Measurements from ENCODE around the gene GPS2. TPM values are rescaled to one million over a fixed set of nuclear protein-coding genes. Genes with fewer than 3 reads are reported as not detected.

GPS2 gene
- total RNA-seq, 4 donors from 2014 or later, result 36.1 to 108 (median 57.3) TPM

DNA sequence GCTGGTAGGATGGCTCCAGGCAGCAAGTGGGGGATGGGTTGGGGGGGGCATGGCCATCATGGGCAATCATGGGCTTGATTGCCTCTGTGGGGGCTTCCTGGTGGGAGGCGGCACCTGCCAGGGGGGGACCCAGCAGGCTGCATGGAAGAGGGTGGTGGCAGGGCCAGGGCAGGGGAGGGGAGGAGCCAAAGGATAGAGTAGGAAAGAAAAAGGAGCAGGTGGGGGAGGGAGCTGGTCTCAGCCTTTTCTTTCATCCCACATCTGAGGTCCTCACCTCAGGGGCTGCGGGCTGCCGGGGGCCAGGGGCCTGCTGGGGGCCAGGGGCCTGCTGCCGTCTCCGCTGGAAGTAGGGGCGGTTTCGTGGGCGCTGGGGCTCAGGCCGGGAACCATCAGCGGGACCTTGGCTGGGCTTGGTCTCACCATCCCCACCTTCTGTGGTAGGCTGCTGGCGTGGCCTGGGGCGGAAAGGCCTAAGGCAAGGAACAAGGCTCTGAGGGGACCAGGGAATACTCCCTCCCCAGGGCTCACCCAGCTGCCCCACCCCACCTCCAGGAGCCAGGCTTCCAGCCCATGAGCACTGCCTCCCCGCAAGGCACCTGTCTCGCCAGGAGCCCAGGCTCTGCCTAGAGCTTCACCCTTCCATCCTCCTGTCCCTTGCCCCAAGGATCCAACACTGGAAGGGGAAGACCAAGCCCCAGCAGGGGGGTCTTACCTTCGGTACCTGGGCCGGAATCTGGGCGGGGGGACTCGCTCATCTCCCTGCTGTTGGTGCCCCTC is 25.7 kb downstream of the GPS2 start:
- 81 to 86% methylated on average over 14 to 17 of the region's 18 CpGs for WGBS, 2 donors
- DNase-seq (ENCODE audit: low spot score in 2 of 2), result no peak
- H3K27me3 ChIP-seq, result peaks cover 0 to 77% of the 10 kb centered on the region in 2 donors
- no peaks in the 10 kb centered on the region for H3K9me3 ChIP-seq
- H3K27ac ChIP-seq, result no peak overlapping the region
- no peak for TF ChIP-seq POLR2A (IDR thresholded peaks at IDR 0.05)
- no peak for TF ChIP-seq EP300 (IDR thresholded peaks at IDR 0.05)
- TF ChIP-seq, protein P1, sequence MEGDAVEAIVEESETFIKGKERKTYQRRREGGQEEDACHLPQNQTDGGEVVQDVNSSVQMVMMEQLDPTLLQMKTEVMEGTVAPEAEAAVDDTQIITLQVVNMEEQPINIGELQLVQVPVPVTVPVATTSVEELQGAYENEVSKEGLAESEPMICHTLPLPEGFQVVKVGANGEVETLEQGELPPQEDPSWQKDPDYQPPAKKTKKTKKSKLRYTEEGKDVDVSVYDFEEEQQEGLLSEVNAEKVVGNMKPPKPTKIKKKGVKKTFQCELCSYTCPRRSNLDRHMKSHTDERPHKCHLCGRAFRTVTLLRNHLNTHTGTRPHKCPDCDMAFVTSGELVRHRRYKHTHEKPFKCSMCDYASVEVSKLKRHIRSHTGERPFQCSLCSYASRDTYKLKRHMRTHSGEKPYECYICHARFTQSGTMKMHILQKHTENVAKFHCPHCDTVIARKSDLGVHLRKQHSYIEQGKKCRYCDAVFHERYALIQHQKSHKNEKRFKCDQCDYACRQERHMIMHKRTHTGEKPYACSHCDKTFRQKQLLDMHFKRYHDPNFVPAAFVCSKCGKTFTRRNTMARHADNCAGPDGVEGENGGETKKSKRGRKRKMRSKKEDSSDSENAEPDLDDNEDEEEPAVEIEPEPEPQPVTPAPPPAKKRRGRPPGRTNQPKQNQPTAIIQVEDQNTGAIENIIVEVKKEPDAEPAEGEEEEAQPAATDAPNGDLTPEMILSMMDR (IDR thresholded peaks at IDR 0.05), result no peak
- H3K4me3 ChIP-seq, result no peak overlapping the region
- H3K4me1 ChIP-seq, result peaks cover 0 to 16% (median 3%) of the 10 kb centered on the region in 4 donors
- H3K36me3 ChIP-seq, result no peaks in the 10 kb centered on the region

DNA sequence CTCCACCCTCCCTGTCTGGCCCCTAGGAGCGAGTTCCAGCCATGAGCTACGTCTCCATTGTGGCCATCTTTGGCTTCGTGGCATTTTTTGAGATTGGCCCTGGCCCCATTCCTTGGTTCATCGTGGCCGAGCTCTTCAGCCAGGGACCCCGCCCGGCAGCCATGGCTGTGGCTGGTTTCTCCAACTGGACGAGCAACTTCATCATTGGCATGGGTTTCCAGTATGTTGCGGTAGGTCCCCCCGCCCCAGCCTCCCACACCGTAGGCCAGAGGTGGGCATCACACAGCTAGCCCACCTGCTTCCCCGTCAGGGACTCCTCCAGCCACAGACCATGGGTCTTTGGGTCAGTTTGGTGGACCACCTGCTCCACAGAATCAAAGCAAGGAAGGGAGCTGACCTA is 29.5 kb downstream of the GPS2 start:
- H3K27ac ChIP-seq, result no peak overlapping the region
- H3K4me3 ChIP-seq, result no peak overlapping the region
- peaks cover 0 to 21% (median 12%) of the 10 kb centered on the region in 4 donors for H3K4me1 ChIP-seq
- TF ChIP-seq EP300 (IDR thresholded peaks at IDR 0.05) (no peak), POLR2A (IDR thresholded peaks at IDR 0.05) (no peak)
- TF ChIP-seq, protein P1 (IDR thresholded peaks at IDR 0.05), result no peak
- H3K36me3 ChIP-seq, result no peaks in the 10 kb centered on the region
- H3K9me3 ChIP-seq, result no peaks in the 10 kb centered on the region
- WGBS, 2 donors, result 91 to 93% methylated on average over 12 of the region's 12 CpGs
- H3K27me3 ChIP-seq, result peaks cover 0 to 62% of the 10 kb centered on the region in 2 donors
- no peak for DNase-seq (ENCODE audit: low spot score in 2 of 2)

DNA sequence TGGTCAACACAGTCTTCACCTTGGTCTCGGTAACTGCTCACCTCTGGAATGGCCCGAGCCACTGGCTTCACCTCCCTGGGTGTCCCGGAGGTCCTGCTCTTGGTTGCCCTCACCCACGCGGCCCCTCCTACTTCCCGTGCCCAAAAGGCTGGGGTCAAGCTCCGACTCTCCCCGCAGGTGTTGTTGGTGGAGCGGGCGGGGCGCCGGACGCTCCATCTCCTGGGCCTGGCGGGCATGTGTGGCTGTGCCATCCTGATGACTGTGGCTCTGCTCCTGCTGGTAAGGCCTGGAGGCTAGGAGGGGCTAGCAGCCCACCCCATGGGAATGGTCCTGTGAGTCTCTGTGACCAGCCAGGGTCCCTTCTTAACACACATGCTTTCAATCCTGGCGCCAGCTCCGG is 30.2 kb downstream of the GPS2 start:
- no peak for DNase-seq (ENCODE audit: low spot score in 2 of 2)
- Histone ChIP-seq H3K27me3 (peaks cover 0 to 54% of the 10 kb centered on the region in 2 donors), H3K4me1 (peaks cover 0 to 27% (median 13%) of the 10 kb centered on the region in 4 donors), H3K4me3 (no peak overlapping the region), H3K36me3 (no peaks in the 10 kb centered on the region), H3K27ac (no peak overlapping the region), H3K9me3 (no peaks in the 10 kb centered on the region)
- 88 to 96% methylated on average over 13 to 14 of the region's 16 CpGs for WGBS, 2 donors
- TF ChIP-seq POLR2A (IDR thresholded peaks at IDR 0.05), result no peak
- TF ChIP-seq EP300 (IDR thresholded peaks at IDR 0.05), result no peak
- TF ChIP-seq, protein P1 (IDR thresholded peaks at IDR 0.05), result no peak

DNA sequence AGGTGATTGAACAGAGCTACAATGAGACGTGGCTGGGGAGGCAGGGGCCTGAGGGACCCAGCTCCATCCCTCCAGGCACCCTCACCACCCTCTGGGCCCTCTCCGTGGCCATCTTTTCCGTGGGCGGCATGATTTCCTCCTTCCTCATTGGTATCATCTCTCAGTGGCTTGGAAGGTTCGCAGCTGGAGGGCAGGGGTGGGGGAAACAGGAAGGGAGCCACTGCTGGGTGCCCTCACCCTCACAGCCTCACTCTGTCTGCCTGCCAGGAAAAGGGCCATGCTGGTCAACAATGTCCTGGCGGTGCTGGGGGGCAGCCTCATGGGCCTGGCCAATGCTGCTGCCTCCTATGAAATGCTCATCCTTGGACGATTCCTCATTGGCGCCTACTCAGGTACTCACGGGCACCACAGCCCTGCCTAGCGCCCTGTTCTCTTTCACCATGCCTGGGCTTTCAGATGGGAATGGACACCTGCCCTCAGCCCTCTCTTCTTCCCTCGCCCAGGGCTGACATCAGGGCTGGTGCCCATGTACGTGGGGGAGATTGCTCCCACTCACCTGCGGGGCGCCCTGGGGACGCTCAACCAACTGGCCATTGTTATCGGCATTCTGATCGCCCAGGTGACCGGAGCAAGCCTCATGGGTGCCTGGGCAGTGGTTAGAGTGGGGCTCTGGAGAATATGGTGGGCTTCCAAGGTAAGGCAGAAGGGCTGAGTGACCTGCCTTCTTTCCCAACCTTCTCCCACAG is 31.5 kb downstream of the GPS2 start:
- Histone ChIP-seq H3K4me1 (peaks cover 0 to 27% (median 13%) of the 10 kb centered on the region in 4 donors), H3K36me3 (no peaks in the 10 kb centered on the region), H3K9me3 (no peaks in the 10 kb centered on the region), H3K27me3 (peaks cover 0 to 42% of the 10 kb centered on the region in 2 donors), H3K4me3 (no peak overlapping the region), H3K27ac (no peak overlapping the region)
- DNase-seq (ENCODE audit: low spot score in 2 of 2), result no peak
- WGBS, 2 donors, result 85% methylated on average over 18 of the region's 18 CpGs
- no peak for TF ChIP-seq EP300 (IDR thresholded peaks at IDR 0.05)
- TF ChIP-seq POLR2A (IDR thresholded peaks at IDR 0.05), result no peak
- TF ChIP-seq, protein P1 (IDR thresholded peaks at IDR 0.05), result no peak
